B cell (primary cell): ENCODE data around the gene ATR. TPM values are rescaled to one million over a fixed set of nuclear protein-coding genes. Genes with fewer than 3 reads are reported as not detected.

Experiments
- ATAC-seq: fragments of 200-7000 bp; cut with Tn5 transposase; one replicate; pipeline ENCODE4 v1.10.0; 2021; ENCODE audit warnings: low read depth, mild to moderate bottlenecking, moderate number of reproducible peaks, moderate library complexity
- CTCF ChIA-PET: fragments of 350-600 bp; sonication (Branson Sonifier 250); formaldehyde crosslinking; loops from one replicate; lab custom pipeline; 2021; ENCODE audit warnings: antibody characterized with exemption, inconsistent platforms; lab: Charles Lee
- POLR2A ChIA-PET: fragments of 350-600 bp; sonication (Branson Sonifier 250); formaldehyde crosslinking; loops from one replicate; lab custom pipeline; 2021; ENCODE audit warnings: antibody characterized with exemption; lab: Charles Lee
- DNase-seq: peaks from one replicate; pipeline ENCODE4 v3.0.0; 2013
- H2AFZ ChIP-seq: 2 replicates; pipeline ENCODE4 v1.6.1; 2012; ENCODE audit warnings: mild to moderate bottlenecking, low read depth, low read length; ENCODE audit not compliant: insufficient read depth, poor library complexity, severe bottlenecking
- H3K27ac ChIP-seq, 2 donors: 1 replicate in 1 of 2; 2 replicates in 1 of 2; pipeline ENCODE4 v1.5.1; 2012 to 2013; ENCODE audit warnings: low read length in 2 of 2, mild to moderate bottlenecking in 2 of 2, moderate library complexity in 1 of 2
- H3K27me3 ChIP-seq, 4 experiments: fragments of 200-600 bp in 1 of 4; sonication (generic) in 1 of 4; replicated peaks in 1 of 4; 1 replicate in 2 of 4; 2 replicates in 2 of 4; pipeline versions ENCODE4 v1.6.1 to v1.7.0; 2013 to 2016; ENCODE audit warnings: low read length in 3 of 4, mild to moderate bottlenecking in 2 of 4, mixed read lengths in 1 of 4, moderate library complexity in 1 of 4; ENCODE audit not compliant: insufficient read depth in 4 of 4, control insufficient read depth in 3 of 4; ENCODE audit errors: control extremely low read depth in 1 of 4
- H3K36me3 ChIP-seq, 2 experiments: replicated peaks in 1 of 2; 1 replicate in 1 of 2; 2 replicates in 1 of 2; pipeline versions ENCODE4 v1.6.1 to v1.7.1; 2013; ENCODE audit warnings: low read length in 1 of 2; ENCODE audit not compliant: insufficient read depth in 2 of 2, control insufficient read depth in 1 of 2; ENCODE audit errors: control extremely low read depth in 1 of 2, extremely low read depth in 1 of 2
- H3K4me1 ChIP-seq, 2 donors: fragments of 200-600 bp in 1 of 2; sonication (generic) in 1 of 2; 1 replicate in 1 of 2; 2 replicates in 1 of 2; pipeline versions ENCODE4 v1.5.1 to v1.6.1; 2013 to 2017; ENCODE audit warnings: low read length in 2 of 2; ENCODE audit not compliant: control insufficient read depth in 2 of 2, insufficient read depth in 2 of 2
- H3K4me2 ChIP-seq: replicated peaks from 2 replicates; pipeline ENCODE3; 2012; ENCODE audit warnings: mild to moderate bottlenecking, low read depth, low read length; ENCODE audit not compliant: poor library complexity, severe bottlenecking
- H3K4me3 ChIP-seq, 5 experiments: fragments of 200-600 bp in 1 of 5; sonication (generic) in 1 of 5; 1 replicate in 3 of 5; 2 replicates in 2 of 5; pipeline versions ENCODE4 v1.5.1 to v1.7.0; 2011 to 2016; ENCODE audit warnings: low read length in 4 of 5, mild to moderate bottlenecking in 4 of 5, low read depth in 2 of 5, control low read depth in 1 of 5, moderate library complexity in 1 of 5; ENCODE audit not compliant: insufficient read depth in 1 of 5; ENCODE audit errors: control extremely low read depth in 1 of 5, extremely low read depth in 1 of 5
- H3K79me2 ChIP-seq: fragments of 200-600 bp; sonication (generic); one replicate; pipeline ENCODE4 v1.6.0; 2016; ENCODE audit warnings: low read length; ENCODE audit not compliant: control insufficient read depth, insufficient read depth
- H3K9ac ChIP-seq: fragments of 200-600 bp; sonication (generic); 2 replicates; pipeline ENCODE4 v1.6.1; 2017; ENCODE audit warnings: mild to moderate bottlenecking, low read length, moderate library complexity
- H3K9me3 ChIP-seq, 3 donors: one replicate each; pipeline versions ENCODE4 v1.6.1 to v1.7.1; 2013; ENCODE audit warnings: low read length in 2 of 3; ENCODE audit not compliant: control insufficient read depth in 2 of 3, insufficient read depth in 1 of 3; ENCODE audit errors: control extremely low read depth in 1 of 3
- H4K20me1 ChIP-seq: 2 replicates; pipeline ENCODE4 v1.6.0; 2012; ENCODE audit warnings: mild to moderate bottlenecking, low read length; ENCODE audit not compliant: insufficient read depth, control insufficient read depth, poor library complexity, severe bottlenecking
- H3K27ac Mint-ChIP-seq: one replicate; pipeline ENCODE4 v1.8.0; 2021; ENCODE audit warnings: mixed read lengths
- H3K27me3 Mint-ChIP-seq: one replicate; pipeline ENCODE4 v1.8.0; 2021; ENCODE audit warnings: mixed read lengths
- H3K4me1 Mint-ChIP-seq: one replicate; pipeline ENCODE4 v1.8.0; 2021; ENCODE audit warnings: mixed read lengths
- H3K4me3 Mint-ChIP-seq: one replicate; pipeline ENCODE4 v1.8.0; 2021; ENCODE audit warnings: mixed read lengths
- H3K9me3 Mint-ChIP-seq: one replicate; pipeline ENCODE4 v1.8.0; 2022; ENCODE audit warnings: mixed read lengths; ENCODE audit not compliant: insufficient read depth
- EZH2 ChIP-seq: IDR thresholded peaks from 2 replicates; pipeline ENCODE4 v1.6.1; 2012; ENCODE audit warnings: borderline replicate concordance, low read depth, mild to moderate bottlenecking, moderate library complexity, low read length; ENCODE audit not compliant: insufficient read depth, poor library complexity, severe bottlenecking
- WGBS: methylation state at CpG from one replicate; pipeline ENCODE4 v1.1.5; 2013; ENCODE audit warnings: missing lambda C conversion rate; ENCODE audit not compliant: insufficient coverage; 5-methylcytosine and 5-hydroxymethylcytosine counted together
- intact Hi-C: fragments of 100-400 bp; cut with micrococcal nuclease; formaldehyde crosslinking; loops from one replicate; pipeline ENCODE4 v1.10.0; 2022
- polyA plus RNA-seq: library from polyadenylated mRNA; depleted of rRNA; stranded (reverse); fragments of >200 nt; gene quantifications from 2 replicates; pipeline ENCODE4 v1.2.3, GENCODE V29; 2012
- total RNA-seq, 2 donors: library from RNA; stranded (reverse); fragments of 120-200 nt in 1 of 2; gene quantifications; 1 replicate in 1 of 2; 2 replicates in 1 of 2; pipeline versions ENCODE4 v1.2.3 to v1.2.4, GENCODE V29; 2013 to 2022
- TF ChIP-seq, protein P1 (sequence below): fragments of 200-600 bp; IDR thresholded peaks from one replicate; pipeline ENCODE4 v1.8.0; 2022; ENCODE audit warnings: antibody characterized with exemption, mild to moderate bottlenecking

ATR gene
- total and polyA plus RNA-seq, 2 donors (not counting 1 experiment from before 2014, with no cell fraction given) = 17.1 to 46.7 TPM

GRCh38 chr3:142623194-142623593 is 44.7 kb upstream of the ATR start:
- H3K4me2 ChIP-seq = no peak overlapping the region
- no peak overlapping the region for H2AFZ ChIP-seq
- DNase-seq (no peak), ATAC-seq (no peak)
- Mint-ChIP-seq H3K4me1 (no peaks in the 10 kb centered on the region), H3K27me3 (no peaks in the 10 kb centered on the region), H3K9me3 (no peaks in the 10 kb centered on the region), H3K4me3 (no peak overlapping the region), H3K27ac (no peak overlapping the region)
- H3K79me2 ChIP-seq = no peaks in the 10 kb centered on the region
- no peaks in the 10 kb centered on the region for H4K20me1 ChIP-seq
- ChIA-PET CTCF (no interaction called here), POLR2A (no interaction called here)
- intact Hi-C loops = no loop called here
- H3K36me3 ChIP-seq = no peaks in the 10 kb centered on the region
- no peak overlapping the region for H3K4me3 ChIP-seq
- H3K9ac ChIP-seq = no peak overlapping the region
- H3K4me1 ChIP-seq = no peaks in the 10 kb centered on the region
- TF ChIP-seq, protein P1, sequence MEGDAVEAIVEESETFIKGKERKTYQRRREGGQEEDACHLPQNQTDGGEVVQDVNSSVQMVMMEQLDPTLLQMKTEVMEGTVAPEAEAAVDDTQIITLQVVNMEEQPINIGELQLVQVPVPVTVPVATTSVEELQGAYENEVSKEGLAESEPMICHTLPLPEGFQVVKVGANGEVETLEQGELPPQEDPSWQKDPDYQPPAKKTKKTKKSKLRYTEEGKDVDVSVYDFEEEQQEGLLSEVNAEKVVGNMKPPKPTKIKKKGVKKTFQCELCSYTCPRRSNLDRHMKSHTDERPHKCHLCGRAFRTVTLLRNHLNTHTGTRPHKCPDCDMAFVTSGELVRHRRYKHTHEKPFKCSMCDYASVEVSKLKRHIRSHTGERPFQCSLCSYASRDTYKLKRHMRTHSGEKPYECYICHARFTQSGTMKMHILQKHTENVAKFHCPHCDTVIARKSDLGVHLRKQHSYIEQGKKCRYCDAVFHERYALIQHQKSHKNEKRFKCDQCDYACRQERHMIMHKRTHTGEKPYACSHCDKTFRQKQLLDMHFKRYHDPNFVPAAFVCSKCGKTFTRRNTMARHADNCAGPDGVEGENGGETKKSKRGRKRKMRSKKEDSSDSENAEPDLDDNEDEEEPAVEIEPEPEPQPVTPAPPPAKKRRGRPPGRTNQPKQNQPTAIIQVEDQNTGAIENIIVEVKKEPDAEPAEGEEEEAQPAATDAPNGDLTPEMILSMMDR = no peak
- TF ChIP-seq EZH2 = no peak
- H3K27ac ChIP-seq = no peak overlapping the region
- no peaks in the 10 kb centered on the region for H3K9me3 ChIP-seq
- no peaks in the 10 kb centered on the region for H3K27me3 ChIP-seq

- H3K4me3 ChIP-seq = no peak overlapping the region
- H3K36me3 ChIP-seq = no peaks in the 10 kb centered on the region
- H3K27me3 ChIP-seq = no peaks in the 10 kb centered on the region
- H4K20me1 ChIP-seq = no peaks in the 10 kb centered on the region
- no peak for DNase-seq
- no peak overlapping the region for H2AFZ ChIP-seq
- no CpG with 5 or more reads among the region's 2 CpGs for WGBS
- no peak overlapping the region for H3K4me3 Mint-ChIP-seq
- no peaks in the 10 kb centered on the region for H3K9me3 ChIP-seq
- H3K27ac ChIP-seq = no peak overlapping the region
- no peaks in the 10 kb centered on the region for H3K79me2 ChIP-seq
- no peaks in the 10 kb centered on the region for H3K27me3 Mint-ChIP-seq
- intact Hi-C loops = no loop called here
- no peak for ATAC-seq
- H3K4me1 Mint-ChIP-seq = no peaks in the 10 kb centered on the region
- ChIA-PET CTCF (no interaction called here), POLR2A (no interaction called here)
- H3K4me1 ChIP-seq = no peaks in the 10 kb centered on the region
- H3K27ac Mint-ChIP-seq = no peak overlapping the region
- no peak overlapping the region for H3K4me2 ChIP-seq
- no peak overlapping the region for H3K9ac ChIP-seq
- no peaks in the 10 kb centered on the region for H3K9me3 Mint-ChIP-seq
- TF ChIP-seq EZH2 = no peak
- TF ChIP-seq, protein P1 = no peak
Observed at GRCh38 chr3:142622405-142622804, 43.9 kb upstream of the ATR start.
